Vagina (tissue), 2 donors: ENCODE measurements around the gene ZDHHC3.

Experiments used
- CTCF ChIP-seq, 3 experiments: fragments of 450-650 bp in 2 of 3; fragments of 200-600 bp in 1 of 3; sonication (generic) in 1 of 3; IDR thresholded peaks; one replicate each; pipeline ENCODE4 v1.5.1; 2017 to 2019; ENCODE audit warnings: antibody characterized with exemption in 3 of 3, mild to moderate bottlenecking in 2 of 3, moderate library complexity in 2 of 3
- POLR2A ChIP-seq, 2 donors: fragments of 450-650 bp; IDR thresholded peaks; one replicate each; pipeline ENCODE4 v1.6.1; 2017; ENCODE audit warnings: antibody characterized with exemption in 2 of 2, mild to moderate bottlenecking in 2 of 2, moderate library complexity in 2 of 2
- POLR2AphosphoS5 ChIP-seq, 2 donors: sonication (generic); formaldehyde crosslinking; IDR thresholded peaks; one replicate each; pipeline ENCODE4 v1.9.0; 2017; ENCODE audit warnings: antibody characterized with exemption in 2 of 2, mild to moderate bottlenecking in 2 of 2, low read depth in 1 of 2; ENCODE audit not compliant: insufficient read depth in 1 of 2

GRCh38 chr3:44976002-44976815 lies at the start of gene ZDHHC3, which contains the start of gene EXOSC7:
- TF ChIP-seq POLR2A (IDR thresholded peaks at IDR 0.05): no peak
- no peak for TF ChIP-seq CTCF (IDR thresholded peaks at IDR 0.05)
- peak in 1 of 2 donors; percentile 82 for TF ChIP-seq POLR2AphosphoS5 (IDR thresholded peaks at IDR 0.05; ENCODE audit: insufficient read depth in 1 of 2, low read depth in 1 of 2)
